Fibroblast of the conjunctiva (primary cell): Measurements from ENCODE around the gene BRD1.
"Not testable (repeated sequence)": the region's sequence is repeated elsewhere in the genome, so short reads cannot be mapped to it uniquely, and the experiment has no call there.

Experiments
- DNase-seq: peaks from one replicate; pipeline ENCODE4 v3.0.0-alpha.2; 2010; ENCODE audit warnings: low read depth

The BRD1 gene

DNA sequence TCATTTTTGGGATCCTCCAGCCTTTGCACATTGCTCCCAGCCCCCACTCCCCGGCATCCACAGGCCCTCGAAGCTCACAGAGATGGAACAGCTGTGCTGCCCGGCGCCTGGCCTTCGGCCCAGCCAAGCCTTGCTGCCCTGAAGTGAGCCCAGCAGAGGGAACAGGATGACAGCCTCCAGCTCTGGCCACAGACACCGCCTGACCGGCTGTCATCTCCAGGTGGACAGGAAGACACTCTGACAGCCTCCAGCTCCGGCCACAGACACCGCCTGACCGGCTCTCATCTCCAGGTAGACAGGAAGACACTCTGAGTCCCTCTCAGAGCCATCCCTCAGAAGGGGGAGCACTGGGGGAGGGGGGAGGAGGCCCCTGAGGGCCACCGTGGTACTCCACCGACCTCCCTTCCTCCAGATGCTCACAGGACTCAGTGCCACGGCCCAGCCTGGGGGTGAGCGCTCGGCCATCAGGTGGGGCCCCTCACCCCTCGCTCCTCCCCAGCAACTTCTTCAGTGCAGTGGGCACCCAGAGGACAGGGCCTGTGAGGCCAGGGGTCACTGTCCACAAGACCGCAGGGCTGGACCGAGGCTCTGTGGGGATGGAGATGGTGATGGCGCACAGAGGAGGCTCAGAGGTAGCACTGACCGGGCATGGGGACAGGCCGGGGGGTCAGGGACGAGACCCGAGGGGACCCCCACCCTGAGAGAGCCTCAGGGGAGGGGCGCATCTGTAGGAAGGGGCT, 58.6 kb downstream of the BRD1 start:
- DNase-seq, result no peak

DNA sequence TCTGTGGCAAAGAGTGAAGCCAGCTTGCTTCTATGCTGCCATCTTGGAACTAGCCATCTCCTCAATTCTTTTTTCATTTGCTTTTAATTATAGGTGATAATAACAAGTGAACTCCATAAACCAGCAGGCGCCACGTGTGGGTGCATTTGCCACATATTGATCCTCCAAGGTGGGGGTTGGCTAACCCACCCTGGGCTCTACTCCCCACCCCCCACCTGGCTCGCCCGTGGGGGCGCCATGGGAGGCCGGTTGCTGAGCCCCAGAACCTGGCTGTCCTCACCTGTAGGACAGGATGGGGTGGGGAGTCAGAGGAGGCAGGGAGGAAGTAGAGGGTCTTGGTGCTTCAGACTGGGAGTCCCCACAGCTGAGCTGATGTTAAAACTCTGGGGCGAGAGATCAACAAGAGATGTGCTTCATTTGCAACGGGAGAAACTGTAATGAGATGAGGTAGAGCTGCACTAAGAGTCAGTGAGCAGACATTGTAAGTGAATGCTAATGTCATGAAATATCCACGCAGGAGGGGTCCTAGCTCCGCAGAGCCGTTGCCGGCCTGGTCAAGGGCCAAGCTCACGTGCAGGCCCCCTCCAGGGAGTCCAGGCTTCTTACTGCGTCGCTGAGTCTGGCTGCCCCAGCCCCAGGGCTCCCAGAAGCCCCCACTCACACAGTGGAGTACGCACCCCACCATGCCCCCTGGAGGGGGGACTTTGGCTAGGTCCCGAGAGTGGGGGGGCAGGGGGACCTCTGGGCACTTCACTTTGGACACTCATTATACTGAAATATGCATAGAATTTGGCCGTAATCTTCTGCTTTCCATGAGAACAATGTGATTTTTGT, 59.4 kb downstream of the BRD1 start:
- DNase-seq, result no peak

- DNase-seq, result peak; percentile 39
Observed at GRCh38 chr22:49767355-49768062, 60.2 kb downstream of the BRD1 start.

- DNase-seq, result no peak
Observed at GRCh38 chr22:49765951-49766350, 61.7 kb downstream of the BRD1 start.

GRCh38 chr22:49765091-49765771, 62.4 kb downstream of the BRD1 start:
- no peak for DNase-seq

- no peak for DNase-seq
Observed at GRCh38 chr22:49764127-49764581, 63.5 kb downstream of the BRD1 start.

DNA sequence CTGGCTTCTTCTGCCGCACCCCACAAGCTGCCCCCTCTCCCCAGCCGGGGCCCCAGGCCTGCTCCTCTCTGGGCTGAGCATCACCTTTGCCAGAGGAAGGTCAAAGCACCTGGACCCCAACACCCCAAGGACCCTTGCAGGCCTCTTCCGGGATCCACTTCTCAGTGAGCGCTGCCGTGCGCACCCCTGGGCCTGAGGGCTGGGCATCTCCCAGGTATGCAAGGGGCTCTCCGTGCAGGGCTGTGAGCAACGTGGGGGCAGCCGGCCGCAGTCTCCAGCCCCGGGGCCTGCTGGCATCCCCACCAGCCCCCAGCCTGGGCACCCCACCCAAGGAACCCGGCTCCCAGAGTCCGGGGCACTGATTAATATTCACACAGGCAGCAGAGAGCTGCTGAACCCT, 64.0 kb downstream of the BRD1 start:
- no peak for DNase-seq

- no peak for DNase-seq
Observed at GRCh38 chr22:49763138-49763537, 64.5 kb downstream of the BRD1 start.

DNA sequence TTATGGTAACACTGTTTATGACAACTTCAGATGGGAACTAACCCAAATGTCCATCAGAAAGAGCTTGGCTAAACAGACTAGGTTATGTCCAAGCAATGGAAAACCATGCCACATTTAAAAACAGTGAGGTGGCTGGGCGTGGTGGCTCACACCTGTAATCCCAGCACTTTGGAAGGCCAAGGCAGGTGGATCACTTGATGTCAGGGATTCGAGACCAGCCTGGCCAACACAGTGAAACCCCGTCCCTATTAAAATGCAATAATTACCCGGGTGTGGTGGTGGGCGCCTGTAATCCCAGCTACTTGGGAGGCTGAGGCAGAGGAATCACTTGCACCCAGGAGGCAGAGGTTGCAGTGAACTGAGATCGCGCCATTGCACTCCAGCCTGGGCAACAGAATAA, 65.1 kb downstream of the BRD1 start:
- DNase-seq, result not testable (repeated sequence)

- no peak for DNase-seq
Observed at GRCh38 chr22:49761836-49762235, 65.8 kb downstream of the BRD1 start.

DNA sequence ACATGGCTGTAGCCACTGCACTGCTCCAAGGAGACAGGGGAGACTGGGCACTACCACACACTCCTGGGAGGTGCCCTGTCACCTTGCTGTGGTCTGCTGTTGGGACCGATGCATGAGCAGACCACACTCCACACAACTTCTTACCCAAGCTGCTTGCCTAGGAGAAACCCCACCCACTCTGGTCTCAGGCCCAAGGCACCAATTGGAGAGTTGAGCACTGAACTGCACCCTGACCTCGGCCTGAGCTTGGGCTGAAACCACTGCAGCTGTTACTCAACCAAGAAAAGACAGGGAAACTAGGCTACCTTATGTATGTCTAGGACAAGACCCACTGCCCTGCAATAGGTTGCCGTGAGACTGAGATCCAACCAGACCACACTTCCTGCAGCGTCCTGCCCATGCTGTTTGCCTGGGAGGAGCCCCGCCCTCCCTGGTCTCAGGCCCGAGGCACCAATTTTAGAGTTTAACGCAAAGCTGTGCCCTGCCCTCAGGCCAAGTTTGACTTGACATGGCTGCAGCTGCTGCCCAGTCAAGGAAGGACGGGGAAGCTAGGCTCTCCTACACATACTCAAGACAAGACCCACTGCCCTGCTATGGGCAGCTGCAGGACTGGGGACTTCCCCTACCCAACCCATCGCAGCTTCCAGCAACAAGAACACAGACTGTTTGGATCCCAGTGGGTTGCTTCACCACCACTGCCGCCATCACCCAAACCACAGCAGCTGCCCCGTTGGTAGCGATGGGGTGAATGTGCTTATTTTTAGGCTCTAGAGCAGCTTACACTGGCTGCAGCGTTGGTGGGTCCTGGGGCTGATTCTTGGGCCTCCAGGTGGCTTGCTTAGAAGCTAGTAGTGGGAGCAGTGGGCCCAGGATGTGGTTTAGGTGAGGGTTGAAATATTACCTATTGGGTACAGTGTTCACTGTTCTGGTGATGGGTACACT, 66.8 kb downstream of the BRD1 start:
- no peak for DNase-seq

DNA sequence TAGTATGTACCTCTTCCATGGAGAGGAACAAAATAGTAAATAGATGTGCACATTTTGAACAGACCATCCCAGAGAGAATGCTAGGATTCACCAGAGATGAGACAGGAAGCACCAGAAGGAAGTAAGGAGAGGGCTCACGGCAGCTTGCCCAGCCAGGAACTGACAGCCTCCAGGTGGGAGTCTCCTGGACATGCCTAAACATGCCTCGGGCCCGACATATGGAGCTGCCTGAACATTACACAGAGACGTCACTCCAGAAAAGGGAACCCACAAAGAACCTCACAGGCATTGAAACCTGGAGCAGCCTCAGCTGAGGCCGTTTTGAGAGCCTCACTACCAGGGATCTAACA, 67.4 kb downstream of the BRD1 start:
- DNase-seq, result no peak

DNA sequence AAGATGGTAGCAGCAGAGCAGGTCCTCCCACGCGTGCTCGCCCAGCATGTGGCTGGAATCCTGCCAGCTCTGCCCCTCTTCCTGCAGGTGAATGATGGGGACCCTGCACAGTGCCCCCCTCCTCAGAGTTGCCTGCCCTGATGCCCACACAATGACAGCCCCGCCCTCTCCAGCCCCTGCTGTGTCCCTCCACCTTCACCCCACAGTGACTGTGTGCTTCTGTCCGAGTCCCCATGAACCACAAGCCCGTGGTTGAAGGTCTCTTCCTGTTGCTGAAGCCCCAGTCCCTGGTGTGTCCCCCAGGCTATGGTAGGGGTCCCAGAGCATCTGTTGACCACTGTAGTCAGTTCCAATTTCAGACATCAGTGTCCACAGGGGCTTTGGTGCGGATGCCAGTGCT, 71.0 kb downstream of the BRD1 start:
- no peak for DNase-seq

- no peak for DNase-seq
Observed at GRCh38 chr22:49756201-49756600, 71.5 kb downstream of the BRD1 start.

- no peak for DNase-seq
Observed at GRCh38 chr22:49755631-49756001, 72.1 kb downstream of the BRD1 start.

DNA sequence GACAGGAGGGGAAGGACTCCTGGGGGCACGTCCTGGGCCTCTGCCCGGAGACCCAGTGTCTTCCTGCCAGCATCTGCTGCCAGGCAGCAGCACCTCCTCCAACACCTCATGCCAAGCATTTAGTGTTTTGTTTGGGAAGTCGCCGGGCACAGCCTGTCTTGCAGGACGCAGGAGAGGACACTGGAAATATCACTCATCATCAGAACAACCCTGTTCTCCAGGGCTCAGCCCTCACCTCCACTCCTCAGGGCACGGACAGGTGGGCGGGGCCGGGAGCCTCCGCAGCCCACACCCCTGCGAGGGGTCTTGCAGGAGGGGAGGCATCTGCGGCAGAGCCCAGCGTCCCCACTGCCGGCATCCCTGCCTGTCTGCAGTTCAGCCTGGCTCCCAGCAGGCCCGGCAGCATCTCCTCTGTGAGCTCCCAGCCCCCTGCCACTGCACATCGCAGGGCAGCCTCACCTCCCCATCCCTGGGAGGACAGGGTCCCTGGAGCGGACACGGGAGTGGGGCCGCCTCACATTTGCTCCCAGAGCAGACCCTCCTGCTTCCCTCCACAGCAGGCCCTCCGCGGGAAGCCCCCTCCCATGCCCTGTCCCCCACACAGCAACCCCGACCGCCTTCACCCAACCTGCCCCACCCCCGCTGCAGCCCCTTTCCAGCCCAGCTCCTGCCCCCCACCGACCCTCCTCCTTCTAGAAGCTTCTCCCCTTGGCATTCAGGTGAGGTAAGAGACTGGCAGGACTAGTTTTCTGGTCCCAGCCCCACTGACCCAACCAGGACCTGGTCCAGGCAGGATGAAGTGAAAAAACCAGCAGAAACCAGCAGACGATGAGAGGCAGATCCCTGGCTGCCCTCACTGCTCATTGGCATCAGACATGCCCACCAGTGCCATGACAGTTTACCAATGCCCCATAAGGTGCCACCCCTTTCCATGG, 72.7 kb downstream of the BRD1 start:
- DNase-seq, result no peak

GRCh38 chr22:49753961-49754695, 73.5 kb downstream of the BRD1 start:
- no peak for DNase-seq

DNA sequence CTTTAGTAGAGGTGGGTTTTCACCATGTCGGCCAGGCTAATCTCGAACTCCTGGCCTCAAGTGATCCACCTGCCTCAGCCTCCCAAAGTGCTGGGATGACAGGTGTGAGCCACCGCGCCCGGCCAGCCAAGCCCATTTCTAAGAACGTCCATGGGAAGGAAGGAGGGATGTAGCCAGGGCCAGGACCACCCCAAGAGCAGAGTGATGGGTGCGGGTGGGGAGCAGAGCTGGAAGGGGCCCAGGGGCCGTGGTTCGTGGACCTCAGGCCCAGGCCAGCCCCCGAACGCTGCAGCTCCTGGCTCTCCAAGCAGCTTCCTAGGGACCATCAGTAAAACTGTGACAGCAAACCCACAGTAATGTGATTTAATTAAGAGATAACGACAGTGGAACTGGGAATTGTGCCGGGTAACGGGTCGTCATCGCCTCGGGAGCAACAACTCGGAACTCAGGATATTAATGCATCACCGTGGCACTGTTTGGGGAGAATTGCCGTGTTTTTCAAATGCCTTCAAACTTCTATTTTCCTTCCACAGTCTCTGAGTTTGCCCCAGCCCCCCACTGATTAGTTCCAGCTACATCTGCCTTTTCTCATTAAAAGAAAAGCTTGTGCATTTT, 74.3 kb downstream of the BRD1 start:
- no peak for DNase-seq

GRCh38 chr22:49752598-49753091, 75.0 kb downstream of the BRD1 start:
- DNase-seq, result no peak
